ENCODE results near the gene VPS37C.

GRCh38 chr11:61168042-61168688 lies 6.9 kb upstream of the VPS37C start:
- TF ChIP-seq POLR2A (IDR thresholded peaks at IDR 0.05) (no peak), CTCF (IDR thresholded peaks at IDR 0.05) (no peak), EP300 (IDR thresholded peaks at IDR 0.05) (no peak)

Measured in ovary (tissue), 3 donors.